GM19438 (cell line): Measurements from ENCODE around the gene APOC3.

Source experiments
- ATAC-seq: cut with Tn5 transposase; IDR thresholded peaks from one replicate; pipeline ENCODE4 v1.9.1; 2021; ENCODE audit warnings: low read depth; ENCODE audit not compliant: unreplicated experiment

The APOC3 gene

GRCh38 chr11:116843661-116844060 lies 14.0 kb downstream of the APOC3 start:
- ATAC-seq = no peak

GRCh38 chr11:116844722-116845121 lies 15.0 kb downstream of the APOC3 start:
- no peak for ATAC-seq

GRCh38 chr11:116847612-116848011 lies 17.9 kb downstream of the APOC3 start:
- ATAC-seq = no peak

GRCh38 chr11:116849060-116849459 lies 19.4 kb downstream of the APOC3 start:
- ATAC-seq = no peak

GRCh38 chr11:116849486-116849885 lies 19.8 kb downstream of the APOC3 start:
- no peak for ATAC-seq

GRCh38 chr11:116851626-116852025 lies 21.9 kb downstream of the APOC3 start:
- no peak for ATAC-seq

- no peak for ATAC-seq
Measured at GRCh38 chr11:116852261-116853031, 22.7 kb downstream of the APOC3 start.

GRCh38 chr11:116853461-116854073 lies 23.9 kb downstream of the APOC3 start:
- peak; percentile 95 for ATAC-seq

- ATAC-seq = no peak
Measured at GRCh38 chr11:116855413-116855812, 25.7 kb downstream of the APOC3 start.

GRCh38 chr11:116856423-116856822 lies 26.7 kb downstream of the APOC3 start:
- no peak for ATAC-seq

GRCh38 chr11:116857316-116857715 lies 27.6 kb downstream of the APOC3 start:
- ATAC-seq = no peak

- no peak for ATAC-seq
Measured at GRCh38 chr11:116857936-116858335, 28.2 kb downstream of the APOC3 start.

GRCh38 chr11:116859175-116859574 lies 29.5 kb downstream of the APOC3 start:
- no peak for ATAC-seq

GRCh38 chr11:116860303-116860702 lies 30.6 kb downstream of the APOC3 start:
- no peak for ATAC-seq

GRCh38 chr11:116861539-116861938 lies 31.8 kb downstream of the APOC3 start:
- no peak for ATAC-seq

- no peak for ATAC-seq
Measured at GRCh38 chr11:116862185-116862584, 32.5 kb downstream of the APOC3 start.

- ATAC-seq = no peak
Measured at GRCh38 chr11:116862951-116863350, 33.2 kb downstream of the APOC3 start.

GRCh38 chr11:116864531-116864930 lies 34.8 kb downstream of the APOC3 start:
- no peak for ATAC-seq

GRCh38 chr11:116865696-116866095 lies 36.0 kb downstream of the APOC3 start:
- no peak for ATAC-seq

- no peak for ATAC-seq
Measured at GRCh38 chr11:116866804-116867455, 37.2 kb downstream of the APOC3 start.

GRCh38 chr11:116867619-116868018 lies 37.9 kb downstream of the APOC3 start:
- no peak for ATAC-seq

GRCh38 chr11:116868066-116868465 lies 38.4 kb downstream of the APOC3 start:
- ATAC-seq = no peak
